ENCODE results near the gene WDR44. TPM values are rescaled to one million over a fixed set of nuclear protein-coding genes. Genes with fewer than 3 reads are reported as not detected.
"Not testable (repeated sequence)": the region's sequence is repeated elsewhere in the genome, so short reads cannot be mapped to it uniquely, and the experiment has no call there.

Gene WDR44
- polyA plus RNA-seq, 3 donors = 11.3 to 13.7 (median 13.3) TPM

GRCh38 chrX:118455013-118455412 is 109.1 kb downstream of the WDR44 start:
- no peak for DNase-seq (ENCODE audit: extremely low read depth in 1 of 11, low read depth in 9 of 11, low spot score in 4 of 11)

GRCh38 chrX:118459494-118459893 is 113.6 kb downstream of the WDR44 start:
- DNase-seq (ENCODE audit: extremely low read depth in 1 of 11, low read depth in 9 of 11, low spot score in 4 of 11) = peak in 7 of 11 donors; percentile 0 to 31 (median 4)

- no peak for DNase-seq (ENCODE audit: extremely low read depth in 1 of 11, low read depth in 9 of 11, low spot score in 4 of 11)
Observed at GRCh38 chrX:118464501-118464900, 118.6 kb downstream of the WDR44 start.

- DNase-seq (ENCODE audit: extremely low read depth in 1 of 11, low read depth in 9 of 11, low spot score in 4 of 11) = no peak
Observed at GRCh38 chrX:118468122-118468521, 122.2 kb downstream of the WDR44 start.

- not testable (repeated sequence) for DNase-seq (ENCODE audit: extremely low read depth in 1 of 11, low read depth in 9 of 11, low spot score in 4 of 11)
Observed at GRCh38 chrX:118470721-118471347, 124.9 kb downstream of the WDR44 start.

- DNase-seq (ENCODE audit: extremely low read depth in 1 of 11, low read depth in 9 of 11, low spot score in 4 of 11) = no peak
Observed at GRCh38 chrX:118474586-118474985, 128.7 kb downstream of the WDR44 start.

GRCh38 chrX:118475903-118476302 is 130.0 kb downstream of the WDR44 start:
- DNase-seq (ENCODE audit: extremely low read depth in 1 of 11, low read depth in 9 of 11, low spot score in 4 of 11) = no peak

GRCh38 chrX:118480172-118480571 is 134.3 kb downstream of the WDR44 start:
- no peak for DNase-seq (ENCODE audit: extremely low read depth in 1 of 11, low read depth in 9 of 11, low spot score in 4 of 11)

- not testable (repeated sequence) for DNase-seq (ENCODE audit: extremely low read depth in 1 of 11, low read depth in 9 of 11, low spot score in 4 of 11)
Observed at GRCh38 chrX:118482384-118482783, 136.5 kb downstream of the WDR44 start.

- no peak for DNase-seq (ENCODE audit: extremely low read depth in 1 of 11, low read depth in 9 of 11, low spot score in 4 of 11)
Observed at GRCh38 chrX:118484216-118484903, 138.5 kb downstream of the WDR44 start.

- DNase-seq (ENCODE audit: extremely low read depth in 1 of 11, low read depth in 9 of 11, low spot score in 4 of 11) = not testable (repeated sequence)
Observed at GRCh38 chrX:118486693-118487092, 140.8 kb downstream of the WDR44 start.

GRCh38 chrX:118493016-118493415 is 147.1 kb downstream of the WDR44 start:
- DNase-seq (ENCODE audit: extremely low read depth in 1 of 11, low read depth in 9 of 11, low spot score in 4 of 11) = no peak

- DNase-seq (ENCODE audit: extremely low read depth in 1 of 11, low read depth in 9 of 11, low spot score in 4 of 11) = no peak
Observed at GRCh38 chrX:118493653-118494297, 147.9 kb downstream of the WDR44 start.

GRCh38 chrX:118495061-118495921 is 149.4 kb downstream of the WDR44 start, which contains the start of gene DOCK11:
DOCK11 (plus strand) TSS chrX:118495815; CDS start chrX:118495972, 157 bp downstream.
- DNase-seq (ENCODE audit: extremely low read depth in 1 of 11, low read depth in 9 of 11, low spot score in 4 of 11) = peak in 6 of 11 donors; percentile 42 to 68 (median 55)

- DNase-seq (ENCODE audit: extremely low read depth in 1 of 11, low read depth in 9 of 11, low spot score in 4 of 11) = no peak
Observed at GRCh38 chrX:118495958-118496762, 150.3 kb downstream of the WDR44 start.

GRCh38 chrX:118496763-118497079 is 150.8 kb downstream of the WDR44 start:
- no peak for DNase-seq (ENCODE audit: extremely low read depth in 1 of 11, low read depth in 9 of 11, low spot score in 4 of 11)

GRCh38 chrX:118497180-118497818 is 151.4 kb downstream of the WDR44 start:
- no peak for DNase-seq (ENCODE audit: extremely low read depth in 1 of 11, low read depth in 9 of 11, low spot score in 4 of 11)

GRCh38 chrX:118498351-118498750 is 152.4 kb downstream of the WDR44 start:
- DNase-seq (ENCODE audit: extremely low read depth in 1 of 11, low read depth in 9 of 11, low spot score in 4 of 11) = no peak
